Uterus (tissue), 2 donors: ENCODE results near the gene JAK1.

ENCODE experiments used
- CTCF ChIP-seq, 4 experiments: fragments of 200-600 bp in 2 of 4; fragments of 450-650 bp in 2 of 4; sonication (generic) in 2 of 4; IDR thresholded peaks; one replicate each; pipeline ENCODE4 v1.5.1; 2016 to 2019; ENCODE audit warnings: antibody characterized with exemption in 4 of 4, mild to moderate bottlenecking in 2 of 4, moderate library complexity in 1 of 4
- POLR2A ChIP-seq, 2 donors: fragments of 450-650 bp; IDR thresholded peaks; one replicate each; pipeline ENCODE4 v1.6.1; 2016; ENCODE audit warnings: antibody characterized with exemption in 2 of 2, mild to moderate bottlenecking in 1 of 2, moderate library complexity in 1 of 2

- no peak for TF ChIP-seq CTCF (IDR thresholded peaks at IDR 0.05)
- no peak for TF ChIP-seq POLR2A (IDR thresholded peaks at IDR 0.05)
These were observed 43.0 kb downstream of the JAK1 start for GRCh38 chr1:64923294-64923718.
